ENCODE measurements around the gene HMX3.
"Not testable (repeated sequence)": the region's sequence is repeated elsewhere in the genome, so short reads cannot be mapped to it uniquely, and the experiment has no call there.

HMX3 gene

GRCh38 chr10:123149162-123149567 lies 13.4 kb downstream of the HMX3 start:
- no peak for ATAC-seq

- ATAC-seq = no peak
These were observed 13.9 kb downstream of the HMX3 start for GRCh38 chr10:123149568-123150270.

GRCh38 chr10:123150271-123150985 lies 14.7 kb downstream of the HMX3 start:
- no peak for ATAC-seq

GRCh38 chr10:123150986-123151736 lies 15.4 kb downstream of the HMX3 start:
- no peak for ATAC-seq

GRCh38 chr10:123151737-123152135 lies 16.0 kb downstream of the HMX3 start:
- no peak for ATAC-seq

GRCh38 chr10:123153486-123154091 lies 17.8 kb downstream of the HMX3 start:
- no peak for ATAC-seq

- peak; percentile 93 to 94 for ATAC-seq
These were observed 18.4 kb downstream of the HMX3 start, which contains the start of gene BUB3 for GRCh38 chr10:123154092-123154710. Gene BUB3, plus strand, starts transcription at chr10:123154402. Its CDS starts 516 bp downstream, at chr10:123154918.

- ATAC-seq = peak; percentile 15 to 26
These were observed 19.1 kb downstream of the HMX3 start for GRCh38 chr10:123154711-123155505.

- ATAC-seq = peak; percentile 2 to 4
These were observed 20.3 kb downstream of the HMX3 start for GRCh38 chr10:123156078-123156477.

GRCh38 chr10:123157210-123157609 lies 21.4 kb downstream of the HMX3 start:
- ATAC-seq = no peak

GRCh38 chr10:123158682-123159081 lies 22.9 kb downstream of the HMX3 start:
- ATAC-seq = no peak

GRCh38 chr10:123160311-123160980 lies 24.7 kb downstream of the HMX3 start:
- ATAC-seq = peak; percentile 66 to 67

GRCh38 chr10:123164319-123164718 lies 28.5 kb downstream of the HMX3 start:
- ATAC-seq = no peak

GRCh38 chr10:123165445-123166072 lies 29.8 kb downstream of the HMX3 start:
- ATAC-seq = no peak

- no peak for ATAC-seq
These were observed 30.8 kb downstream of the HMX3 start for GRCh38 chr10:123166618-123167017.

- ATAC-seq = no peak
These were observed 35.2 kb downstream of the HMX3 start for GRCh38 chr10:123170961-123171360.

- not testable (repeated sequence) for ATAC-seq
These were observed 35.8 kb downstream of the HMX3 start for GRCh38 chr10:123171616-123172015.

- no peak for ATAC-seq
These were observed 39.9 kb downstream of the HMX3 start for GRCh38 chr10:123175389-123176387.

GRCh38 chr10:123178390-123178789 lies 42.6 kb downstream of the HMX3 start:
- not testable (repeated sequence) for ATAC-seq
